Vagina (tissue), 2 donors: ENCODE data around the gene SLC46A3. TPM values are rescaled to one million over a fixed set of nuclear protein-coding genes. Genes with fewer than 3 reads are reported as not detected.

Experiments
- DNase-seq, 2 donors: peaks; one replicate each; pipeline ENCODE4 v3.0.0-alpha.2; 2017; ENCODE audit errors: extremely low spot score in 2 of 2
- H3K27ac ChIP-seq: fragments of 200-600 bp; sonication (generic); one replicate; pipeline ENCODE4 v1.5.1; 2019
- H3K27me3 ChIP-seq: fragments of 200-600 bp; sonication (generic); one replicate; pipeline ENCODE4 v1.5.1; 2019
- H3K36me3 ChIP-seq, 2 donors: fragments of 200-600 bp; sonication (generic); one replicate each; pipeline ENCODE4 v1.5.1; 2017 to 2019
- H3K4me1 ChIP-seq: fragments of 200-600 bp; sonication (generic); one replicate; pipeline ENCODE4 v1.5.1; 2019
- H3K4me3 ChIP-seq, 2 donors: fragments of 200-600 bp; sonication (generic); 1 replicate in 1 of 2; 2 replicates in 1 of 2; pipeline ENCODE4 v1.5.1; 2016 to 2019
- H3K9me3 ChIP-seq: fragments of 200-600 bp; sonication (generic); one replicate; pipeline ENCODE4 v1.5.1; 2019
- POLR2A ChIP-seq, 2 donors: fragments of 450-650 bp; IDR thresholded peaks; one replicate each; pipeline ENCODE4 v1.6.1; 2017; ENCODE audit warnings: antibody characterized with exemption in 2 of 2, mild to moderate bottlenecking in 2 of 2, moderate library complexity in 2 of 2
- POLR2AphosphoS5 ChIP-seq, 2 donors: sonication (generic); formaldehyde crosslinking; IDR thresholded peaks; one replicate each; pipeline ENCODE4 v1.9.0; 2017; ENCODE audit warnings: antibody characterized with exemption in 2 of 2, mild to moderate bottlenecking in 2 of 2, low read depth in 1 of 2; ENCODE audit not compliant: insufficient read depth in 1 of 2
- intact Hi-C: fragments of 100-400 bp; cut with DNase I; formaldehyde crosslinking; loops from one replicate; pipeline ENCODE4 v1.15.1; 2023
- total RNA-seq: library from RNA; depleted of rRNA; stranded (reverse); fragments of >200 nt; gene quantifications from one replicate; pipeline ENCODE4 v1.2.3, GENCODE V29; 2016
- TF ChIP-seq, protein P1 (sequence below), 3 experiments: fragments of 450-650 bp in 2 of 3; fragments of 200-600 bp in 1 of 3; sonication (generic) in 1 of 3; IDR thresholded peaks; one replicate each; pipeline ENCODE4 v1.5.1; 2017 to 2019; ENCODE audit warnings: antibody characterized with exemption in 3 of 3, mild to moderate bottlenecking in 2 of 3, moderate library complexity in 2 of 3

Gene SLC46A3
- total RNA-seq, 1 donor from 2014 or later: 5.2 TPM

DNA sequence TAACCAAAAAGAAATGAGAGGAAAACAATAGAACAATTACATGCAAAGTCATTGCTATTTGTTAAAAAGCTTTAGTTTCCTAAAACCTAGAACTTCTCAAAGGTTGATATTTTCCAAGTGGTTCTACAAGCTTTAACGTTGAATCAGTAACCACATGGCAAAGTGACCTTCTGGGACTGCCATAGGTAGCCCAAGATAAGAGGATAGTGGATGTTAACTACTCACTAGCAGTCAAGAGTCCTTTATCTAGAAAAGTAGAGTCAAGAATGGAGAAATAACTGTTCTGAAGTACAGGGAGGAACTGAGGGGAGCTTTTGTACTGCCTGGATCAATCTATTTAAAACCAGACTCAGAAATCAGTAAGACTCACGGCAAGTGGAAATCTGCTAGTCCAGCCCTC is 9.9 kb upstream of the SLC46A3 start:
- no peak for DNase-seq
- intact Hi-C loops: no loop called here
- Histone ChIP-seq H3K27me3 (no peaks in the 10 kb centered on the region), H3K27ac (no peak overlapping the region), H3K4me1 (no peaks in the 10 kb centered on the region), H3K36me3 (no peaks in the 10 kb centered on the region), H3K9me3 (no peaks in the 10 kb centered on the region), H3K4me3 (no peak overlapping the region)
- no peak for TF ChIP-seq POLR2A (IDR thresholded peaks at IDR 0.05)
- no peak for TF ChIP-seq POLR2AphosphoS5 (IDR thresholded peaks at IDR 0.05; ENCODE audit: insufficient read depth in 1 of 2, low read depth in 1 of 2)
- TF ChIP-seq, protein P1, sequence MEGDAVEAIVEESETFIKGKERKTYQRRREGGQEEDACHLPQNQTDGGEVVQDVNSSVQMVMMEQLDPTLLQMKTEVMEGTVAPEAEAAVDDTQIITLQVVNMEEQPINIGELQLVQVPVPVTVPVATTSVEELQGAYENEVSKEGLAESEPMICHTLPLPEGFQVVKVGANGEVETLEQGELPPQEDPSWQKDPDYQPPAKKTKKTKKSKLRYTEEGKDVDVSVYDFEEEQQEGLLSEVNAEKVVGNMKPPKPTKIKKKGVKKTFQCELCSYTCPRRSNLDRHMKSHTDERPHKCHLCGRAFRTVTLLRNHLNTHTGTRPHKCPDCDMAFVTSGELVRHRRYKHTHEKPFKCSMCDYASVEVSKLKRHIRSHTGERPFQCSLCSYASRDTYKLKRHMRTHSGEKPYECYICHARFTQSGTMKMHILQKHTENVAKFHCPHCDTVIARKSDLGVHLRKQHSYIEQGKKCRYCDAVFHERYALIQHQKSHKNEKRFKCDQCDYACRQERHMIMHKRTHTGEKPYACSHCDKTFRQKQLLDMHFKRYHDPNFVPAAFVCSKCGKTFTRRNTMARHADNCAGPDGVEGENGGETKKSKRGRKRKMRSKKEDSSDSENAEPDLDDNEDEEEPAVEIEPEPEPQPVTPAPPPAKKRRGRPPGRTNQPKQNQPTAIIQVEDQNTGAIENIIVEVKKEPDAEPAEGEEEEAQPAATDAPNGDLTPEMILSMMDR (IDR thresholded peaks at IDR 0.05): no peak

DNA sequence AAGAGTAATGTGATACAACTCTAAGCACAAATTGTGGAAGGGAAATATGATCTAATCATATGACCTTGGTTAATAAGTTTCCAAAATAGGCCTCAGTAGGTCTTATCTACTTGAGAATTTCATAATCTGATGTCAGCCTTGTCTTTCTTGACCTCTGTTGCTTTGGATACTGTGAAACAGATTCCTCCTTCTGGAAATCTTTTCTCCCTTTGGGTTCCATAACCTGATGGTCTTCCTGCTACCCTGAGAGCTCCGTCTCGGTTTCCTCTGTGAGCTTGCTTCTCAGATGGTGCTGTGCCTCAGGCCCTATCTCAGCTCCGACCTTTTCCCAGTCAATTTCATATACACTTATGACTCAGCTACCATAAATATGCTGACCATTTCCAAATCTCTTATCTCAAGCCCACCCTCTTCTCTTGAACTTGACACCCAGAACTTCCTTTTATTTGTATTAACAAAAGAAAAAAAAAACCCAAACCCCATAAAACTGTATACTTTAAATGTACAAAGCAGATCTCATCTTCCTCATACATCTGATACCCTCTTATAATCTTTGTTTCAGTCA is 6.4 kb upstream of the SLC46A3 start:
- Histone ChIP-seq H3K4me1 (no peaks in the 10 kb centered on the region), H3K36me3 (no peaks in the 10 kb centered on the region), H3K4me3 (no peak overlapping the region), H3K9me3 (no peaks in the 10 kb centered on the region), H3K27ac (no peak overlapping the region), H3K27me3 (no peaks in the 10 kb centered on the region)
- DNase-seq: no peak
- TF ChIP-seq POLR2A (IDR thresholded peaks at IDR 0.05): no peak
- intact Hi-C loops: no loop called here

DNA sequence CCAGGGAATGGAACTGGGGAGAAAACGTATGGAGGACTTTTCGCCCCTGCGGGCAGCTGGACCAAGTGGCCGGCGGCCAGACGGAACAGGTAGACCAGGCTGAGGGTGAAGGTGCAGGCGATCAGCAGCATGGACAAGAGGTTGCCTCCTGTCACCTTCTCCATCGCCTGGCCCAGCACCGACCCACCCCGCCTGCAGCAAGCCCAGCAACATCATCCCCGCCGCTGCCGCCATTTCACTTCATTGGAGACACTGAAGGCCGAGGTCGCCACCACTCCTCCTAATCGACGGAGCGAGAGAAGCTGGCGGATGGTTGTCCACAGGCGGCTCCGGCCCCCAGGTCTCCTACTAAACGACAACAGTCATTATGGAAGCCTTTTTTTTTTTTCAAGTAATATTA is 5.0 kb upstream of the SLC46A3 start:
- intact Hi-C loops: no loop called here
- H3K4me1 ChIP-seq: peaks cover 7% of the 10 kb centered on the region
- no peaks in the 10 kb centered on the region for H3K9me3 ChIP-seq
- no peaks in the 10 kb centered on the region for H3K27me3 ChIP-seq
- TF ChIP-seq POLR2AphosphoS5 (IDR thresholded peaks at IDR 0.05; ENCODE audit: insufficient read depth in 1 of 2, low read depth in 1 of 2) (no peak), POLR2A (IDR thresholded peaks at IDR 0.05) (no peak)
- TF ChIP-seq, protein P1 (IDR thresholded peaks at IDR 0.05): no peak
- H3K27ac ChIP-seq: no peak overlapping the region
- no peak for DNase-seq
- no peak overlapping the region for H3K4me3 ChIP-seq
- H3K36me3 ChIP-seq: no peaks in the 10 kb centered on the region

DNA sequence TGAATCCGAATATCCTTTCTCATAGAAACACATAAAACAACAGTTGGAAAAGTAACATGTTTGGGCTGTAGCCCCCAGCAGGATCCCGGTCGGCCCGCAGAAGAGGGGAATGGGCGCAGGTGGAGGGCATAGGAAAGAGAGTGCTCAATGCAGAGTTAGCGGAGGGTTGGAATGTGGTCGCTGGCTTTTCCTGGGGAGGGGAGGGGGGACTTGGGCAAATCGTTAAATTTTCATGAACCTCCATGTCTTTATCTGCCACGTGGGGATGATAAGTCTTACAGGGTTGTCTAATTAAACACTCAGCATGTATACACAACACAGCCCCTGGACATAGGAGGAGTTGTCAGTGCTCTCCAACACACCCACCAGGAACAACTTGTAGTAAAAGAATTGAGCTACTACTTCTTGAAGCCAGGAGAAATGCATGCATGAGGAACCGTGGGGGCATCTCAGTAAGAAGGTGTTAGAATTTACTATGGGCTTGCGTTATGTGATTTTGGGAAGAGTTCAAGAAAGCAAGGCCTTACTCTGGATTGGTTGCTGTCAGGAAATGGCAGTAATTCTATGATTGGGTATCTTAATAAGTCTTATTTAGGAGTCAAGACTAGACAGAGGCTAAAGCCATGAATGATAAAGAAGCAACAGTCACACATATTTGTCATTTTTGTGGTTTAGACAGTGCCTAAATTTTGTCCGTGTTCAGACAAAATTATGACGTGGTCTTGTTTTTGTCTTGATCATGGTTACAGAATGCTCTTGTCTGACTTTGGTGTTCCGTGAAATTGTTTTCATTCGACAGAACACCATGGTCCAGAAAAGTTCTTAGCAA is 671 bp upstream of the SLC46A3 start:
- H3K9me3 ChIP-seq: no peaks in the 10 kb centered on the region
- H3K27me3 ChIP-seq: no peaks in the 10 kb centered on the region
- no peaks in the 10 kb centered on the region for H3K36me3 ChIP-seq
- TF ChIP-seq POLR2A (IDR thresholded peaks at IDR 0.05) (no peak), POLR2AphosphoS5 (IDR thresholded peaks at IDR 0.05; ENCODE audit: insufficient read depth in 1 of 2, low read depth in 1 of 2) (no peak)
- TF ChIP-seq, protein P1 (IDR thresholded peaks at IDR 0.05): no peak
- peak overlapping the region; percentile 52 to 75 for H3K4me3 ChIP-seq
- DNase-seq: no peak
- peak overlapping the region; percentile 66 for H3K27ac ChIP-seq
- H3K4me1 ChIP-seq: peaks cover 28% of the 10 kb centered on the region
- intact Hi-C loops: no loop called here

DNA sequence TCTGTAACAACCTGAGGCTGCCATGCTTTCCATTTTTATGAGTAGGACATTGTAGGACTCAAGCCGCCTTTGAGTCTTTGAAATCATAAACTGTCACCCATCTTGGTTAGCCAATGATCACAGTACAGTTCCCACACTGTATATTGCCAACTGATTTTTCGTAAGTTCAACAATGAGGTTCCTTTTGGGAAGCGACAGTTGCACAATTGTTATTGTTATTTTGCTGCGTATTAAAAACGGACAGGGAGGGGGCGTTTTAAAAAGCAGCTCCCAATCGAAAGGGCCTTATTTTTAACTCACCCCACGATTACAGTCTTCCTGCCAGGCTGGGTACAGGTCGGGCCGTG is 601 bp downstream of the SLC46A3 start:
- peak overlapping the region; percentile 52 to 75 for H3K4me3 ChIP-seq
- peak overlapping the region; percentile 66 for H3K27ac ChIP-seq
- no peak for DNase-seq
- no peak for TF ChIP-seq POLR2A (IDR thresholded peaks at IDR 0.05)
- peak in 1 of 2 donors; percentile 7 for TF ChIP-seq POLR2AphosphoS5 (IDR thresholded peaks at IDR 0.05; ENCODE audit: insufficient read depth in 1 of 2, low read depth in 1 of 2)
- peaks cover 28% of the 10 kb centered on the region for H3K4me1 ChIP-seq
- intact Hi-C loops: no loop called here
- no peaks in the 10 kb centered on the region for H3K27me3 ChIP-seq
- H3K9me3 ChIP-seq: no peaks in the 10 kb centered on the region
- no peaks in the 10 kb centered on the region for H3K36me3 ChIP-seq

DNA sequence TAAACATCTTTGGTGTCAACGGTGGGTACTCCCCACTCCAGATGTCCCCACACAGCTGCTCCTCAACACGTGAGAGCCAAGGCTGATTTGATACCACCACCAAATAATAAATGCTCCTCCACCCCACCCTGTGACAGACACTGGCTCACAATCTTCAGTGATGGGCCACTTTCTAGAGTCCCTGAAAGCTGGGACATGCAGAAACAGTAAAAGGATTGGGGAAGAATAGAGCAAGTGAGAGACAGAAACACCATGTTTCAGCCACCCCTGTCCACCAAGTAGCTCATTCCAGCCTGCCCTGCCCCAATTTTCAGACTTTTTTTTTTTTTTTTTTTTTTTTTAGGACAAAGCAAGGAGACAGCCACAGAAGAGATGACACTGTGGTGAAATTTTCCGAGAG is 1.6 kb downstream of the SLC46A3 start:
- Histone ChIP-seq H3K27me3 (no peaks in the 10 kb centered on the region), H3K27ac (no peak overlapping the region), H3K4me3 (no peak overlapping the region), H3K9me3 (no peaks in the 10 kb centered on the region), H3K4me1 (peaks cover 28% of the 10 kb centered on the region), H3K36me3 (peaks cover 0 to 2% of the 10 kb centered on the region in 2 donors)
- TF ChIP-seq POLR2A (IDR thresholded peaks at IDR 0.05) (no peak), POLR2AphosphoS5 (IDR thresholded peaks at IDR 0.05; ENCODE audit: insufficient read depth in 1 of 2, low read depth in 1 of 2) (no peak)
- TF ChIP-seq, protein P1 (IDR thresholded peaks at IDR 0.05): no peak
- intact Hi-C loops: no loop called here
- DNase-seq: no peak
